ENCODE data around the gene BAG3. TPM values are rescaled to one million over a fixed set of nuclear protein-coding genes. Genes with fewer than 3 reads are reported as not detected.

Gene BAG3
- polyA plus RNA-seq, result 10 to 100 TPM in 2 of 4 donors, 1 to 10 TPM in 2; 6.5 to 15.3 (median 10.3) TPM
- long read RNA-seq, donor 1, partial matches to known transcripts, result 5 of 9 reads
- long read RNA-seq, donor 1, other reads (novel, unspliced or antisense), result 0 of 9 reads
- long read RNA-seq, donor 2, result 0 reads
- long read RNA-seq, donor 3, result 0 reads
- long read RNA-seq, donor 4, result 0 reads
- long read RNA-seq, donor 5, partial matches to known transcripts, result 0 of 1 reads
- long read RNA-seq, donor 5, other reads (novel, unspliced or antisense), result 0 of 1 reads
- long read RNA-seq, donor 6, result 0 reads
- long read RNA-seq, donor 7, result 0 reads
- long read RNA-seq, donor 8, partial matches to known transcripts, result 0 of 1 reads
- long read RNA-seq, donor 8, other reads (novel, unspliced or antisense), result 0 of 1 reads
- long read RNA-seq, donor 9, result 0 reads
- long read RNA-seq, donor 10, partial matches to known transcripts, result 0 of 3 reads
- long read RNA-seq, donor 10, other reads (novel, unspliced or antisense), result 0 of 3 reads

DNA sequence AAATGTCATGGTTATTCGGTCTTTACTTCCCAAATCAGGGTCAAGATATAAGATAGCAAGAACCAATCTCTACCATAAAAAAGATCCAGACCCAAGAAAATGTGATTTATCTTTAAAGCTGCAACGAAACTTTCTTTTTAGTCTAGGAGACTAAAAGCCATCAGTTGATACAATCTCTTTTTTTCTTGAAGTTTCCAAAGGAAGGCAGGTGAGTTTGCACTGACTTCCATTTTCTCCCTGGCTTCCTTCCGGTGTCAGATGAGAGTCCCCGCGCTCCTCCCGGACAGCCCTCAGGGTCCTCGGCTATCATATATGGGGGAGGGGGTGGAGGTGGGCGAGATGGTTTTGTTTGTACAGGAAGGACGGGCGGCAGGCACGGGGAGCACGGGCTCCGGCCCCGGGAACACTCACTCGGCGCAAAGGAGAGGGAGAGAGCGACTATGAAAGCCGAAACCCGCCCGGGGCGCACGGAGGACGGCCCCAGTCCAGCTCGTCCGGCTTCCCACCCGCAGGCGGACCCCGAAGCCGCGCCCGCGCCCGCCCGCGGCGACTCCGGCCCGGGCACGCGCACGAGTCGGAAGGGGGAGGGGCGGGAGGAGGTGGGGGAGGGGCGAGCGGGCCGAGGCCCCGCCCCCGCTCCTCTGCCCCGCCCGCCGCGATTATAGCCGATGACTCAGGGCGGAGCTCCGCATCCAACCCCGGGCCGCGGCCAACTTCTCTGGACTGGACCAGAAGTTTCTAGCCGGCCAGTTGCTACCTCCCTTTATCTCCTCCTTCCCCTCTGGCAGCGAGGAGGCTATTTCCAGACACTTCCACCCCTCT, at the start of gene BAG3:
TSS of gene BAG3 (plus strand) at position 689 of the 822 bp plus-strand sequence. CDS start 296 bp downstream, outside the sequence.
- DNase-seq (peak; percentile 82 to 87), FAIRE-seq (peak; percentile 36)
- WGBS, 3 donors, result 1% methylated on average over 42 to 60 of the region's 60 CpGs
- no peaks in the 10 kb centered on the region for H3K27me3 ChIP-seq (ENCODE audit: control insufficient read depth in 3 of 3, insufficient read depth in 3 of 3, low read length in 3 of 3)
- H3K4me3 ChIP-seq (ENCODE audit: low read depth in 1 of 3, low read length in 3 of 3), result peak within 1 kb of the TSS; percentile 89 to 99 (median 97)
- H3K27ac ChIP-seq (ENCODE audit: low read depth in 1 of 3, low read length in 2 of 3), result peak within 1 kb of the TSS; percentile 94 to 98 (median 95)
- peaks cover 0 to 16% (median 3%) of the 10 kb centered on the region in 3 donors for H3K4me1 ChIP-seq (ENCODE audit: control insufficient read depth in 3 of 3, insufficient read depth in 2 of 3, low read depth in 1 of 3, low read length in 2 of 3)
- peaks cover 0 to 7% (median 0%) of the 10 kb centered on the region in 3 donors for H3K36me3 ChIP-seq (ENCODE audit: control insufficient read depth in 3 of 3, insufficient read depth in 2 of 3, low read depth in 1 of 3, low read length in 3 of 3)
- peaks cover 0 to 3% of the 10 kb centered on the region in 2 donors for H3K9me3 ChIP-seq (ENCODE audit: control insufficient read depth in 2 of 2, insufficient read depth in 1 of 2, low read depth in 1 of 2, low read length in 1 of 2)

GRCh38 chr10:119602241-119603095, 48.7 kb upstream of the BAG3 start:
- FAIRE-seq, result no peak
- Histone ChIP-seq H3K27me3 (ENCODE audit: control insufficient read depth in 3 of 3, insufficient read depth in 3 of 3, low read length in 3 of 3) (no peaks in the 10 kb centered on the region), H3K4me3 (ENCODE audit: low read depth in 1 of 3, low read length in 3 of 3) (no peak overlapping the region), H3K27ac (ENCODE audit: low read depth in 1 of 3, low read length in 2 of 3) (no peak overlapping the region), H3K36me3 (ENCODE audit: control insufficient read depth in 3 of 3, insufficient read depth in 2 of 3, low read depth in 1 of 3, low read length in 3 of 3) (no peaks in the 10 kb centered on the region), H3K9me3 (ENCODE audit: control insufficient read depth in 2 of 2, insufficient read depth in 1 of 2, low read depth in 1 of 2, low read length in 1 of 2) (no peaks in the 10 kb centered on the region), H3K4me1 (ENCODE audit: control insufficient read depth in 3 of 3, insufficient read depth in 2 of 3, low read depth in 1 of 3, low read length in 2 of 3) (peaks cover 0 to 2% (median 0%) of the 10 kb centered on the region in 3 donors)
- DNase-seq, result peak in 1 of 2 donors; percentile 57
- WGBS, 3 donors, result 56 to 76% (median 67%) methylated on average over 2 of the region's 2 CpGs

GRCh38 chr10:119604468-119604867, 46.7 kb upstream of the BAG3 start:
- FAIRE-seq, result no peak
- Histone ChIP-seq H3K27me3 (ENCODE audit: control insufficient read depth in 3 of 3, insufficient read depth in 3 of 3, low read length in 3 of 3) (no peaks in the 10 kb centered on the region), H3K27ac (ENCODE audit: low read depth in 1 of 3, low read length in 2 of 3) (no peak overlapping the region), H3K4me3 (ENCODE audit: low read depth in 1 of 3, low read length in 3 of 3) (no peak overlapping the region), H3K36me3 (ENCODE audit: control insufficient read depth in 3 of 3, insufficient read depth in 2 of 3, low read depth in 1 of 3, low read length in 3 of 3) (no peaks in the 10 kb centered on the region), H3K4me1 (ENCODE audit: control insufficient read depth in 3 of 3, insufficient read depth in 2 of 3, low read depth in 1 of 3, low read length in 2 of 3) (no peaks in the 10 kb centered on the region), H3K9me3 (ENCODE audit: control insufficient read depth in 2 of 2, insufficient read depth in 1 of 2, low read depth in 1 of 2, low read length in 1 of 2) (no peaks in the 10 kb centered on the region)
- no peak for DNase-seq

GRCh38 chr10:119608316-119609155, 42.6 kb upstream of the BAG3 start:
- Histone ChIP-seq H3K4me3 (ENCODE audit: low read depth in 1 of 3, low read length in 3 of 3) (no peak overlapping the region), H3K27ac (ENCODE audit: low read depth in 1 of 3, low read length in 2 of 3) (no peak overlapping the region), H3K4me1 (ENCODE audit: control insufficient read depth in 3 of 3, insufficient read depth in 2 of 3, low read depth in 1 of 3, low read length in 2 of 3) (no peaks in the 10 kb centered on the region), H3K27me3 (ENCODE audit: control insufficient read depth in 3 of 3, insufficient read depth in 3 of 3, low read length in 3 of 3) (no peaks in the 10 kb centered on the region), H3K9me3 (ENCODE audit: control insufficient read depth in 2 of 2, insufficient read depth in 1 of 2, low read depth in 1 of 2, low read length in 1 of 2) (peaks cover 0 to 3% of the 10 kb centered on the region in 2 donors), H3K36me3 (ENCODE audit: control insufficient read depth in 3 of 3, insufficient read depth in 2 of 3, low read depth in 1 of 3, low read length in 3 of 3) (no peaks in the 10 kb centered on the region)
- WGBS, 3 donors, result 19 to 27% (median 20%) methylated on average over 14 to 15 of the region's 15 CpGs
- no peak for FAIRE-seq
- DNase-seq, result peak; percentile 55 to 60

- Histone ChIP-seq H3K27me3 (ENCODE audit: control insufficient read depth in 3 of 3, insufficient read depth in 3 of 3, low read length in 3 of 3) (no peaks in the 10 kb centered on the region), H3K9me3 (ENCODE audit: control insufficient read depth in 2 of 2, insufficient read depth in 1 of 2, low read depth in 1 of 2, low read length in 1 of 2) (peaks cover 0 to 3% of the 10 kb centered on the region in 2 donors), H3K27ac (ENCODE audit: low read depth in 1 of 3, low read length in 2 of 3) (no peak overlapping the region), H3K4me1 (ENCODE audit: control insufficient read depth in 3 of 3, insufficient read depth in 2 of 3, low read depth in 1 of 3, low read length in 2 of 3) (no peaks in the 10 kb centered on the region), H3K36me3 (ENCODE audit: control insufficient read depth in 3 of 3, insufficient read depth in 2 of 3, low read depth in 1 of 3, low read length in 3 of 3) (no peaks in the 10 kb centered on the region), H3K4me3 (ENCODE audit: low read depth in 1 of 3, low read length in 3 of 3) (no peak overlapping the region)
- FAIRE-seq (no peak), DNase-seq (no peak)
- WGBS, 3 donors, result 85 to 93% (median 88%) methylated on average over 4 of the region's 4 CpGs
These were observed 41.7 kb upstream of the BAG3 start for GRCh38 chr10:119609516-119609915.

DNA sequence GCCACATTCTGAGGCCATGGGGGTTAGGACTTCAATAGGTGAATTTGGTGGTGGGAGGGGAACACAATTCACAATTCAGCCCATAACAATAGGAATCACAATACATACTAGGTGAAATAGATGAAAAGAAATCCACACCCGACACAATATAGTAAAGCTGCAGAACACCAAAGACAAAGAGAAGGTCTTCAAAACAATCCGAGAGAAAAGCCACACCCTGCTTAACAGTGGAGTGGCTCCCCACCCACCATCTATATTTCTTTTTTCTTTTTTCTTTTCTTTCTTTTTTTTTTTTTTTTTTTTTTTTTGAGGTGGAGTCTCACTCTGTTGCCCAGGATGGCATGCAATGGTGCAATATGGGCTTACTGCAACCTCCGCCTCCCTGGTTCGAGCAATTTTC, 39.7 kb upstream of the BAG3 start:
- 70 to 79% (median 71%) methylated on average over 4 of the region's 4 CpGs for WGBS, 3 donors
- FAIRE-seq (no peak), DNase-seq (no peak)
- no peaks in the 10 kb centered on the region for H3K36me3 ChIP-seq (ENCODE audit: control insufficient read depth in 3 of 3, insufficient read depth in 2 of 3, low read depth in 1 of 3, low read length in 3 of 3)
- no peak overlapping the region for H3K4me3 ChIP-seq (ENCODE audit: low read depth in 1 of 3, low read length in 3 of 3)
- H3K27me3 ChIP-seq (ENCODE audit: control insufficient read depth in 3 of 3, insufficient read depth in 3 of 3, low read length in 3 of 3), result no peaks in the 10 kb centered on the region
- peaks cover 0 to 3% of the 10 kb centered on the region in 2 donors for H3K9me3 ChIP-seq (ENCODE audit: control insufficient read depth in 2 of 2, insufficient read depth in 1 of 2, low read depth in 1 of 2, low read length in 1 of 2)
- H3K27ac ChIP-seq (ENCODE audit: low read depth in 1 of 3, low read length in 2 of 3), result no peak overlapping the region
- H3K4me1 ChIP-seq (ENCODE audit: control insufficient read depth in 3 of 3, insufficient read depth in 2 of 3, low read depth in 1 of 3, low read length in 2 of 3), result no peaks in the 10 kb centered on the region

DNA sequence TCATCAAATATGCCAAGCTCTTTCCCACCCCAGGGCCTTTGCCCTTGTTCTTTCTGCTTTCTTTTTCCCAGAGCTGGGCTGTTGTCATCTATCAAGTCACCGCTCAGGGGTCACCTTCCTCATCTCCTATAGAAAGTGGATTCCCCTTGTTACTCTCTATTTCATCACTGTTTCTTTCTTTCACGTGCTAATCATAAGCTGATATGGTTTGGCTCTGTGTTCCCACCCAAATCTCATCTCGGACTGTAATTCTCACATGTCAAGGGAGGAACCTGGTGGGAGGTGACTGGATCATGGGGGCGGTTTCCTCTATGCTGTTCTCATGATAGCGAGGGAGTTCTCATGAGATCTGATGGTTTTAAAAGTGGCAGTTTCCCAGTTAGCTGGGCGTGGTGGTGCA, 37.4 kb upstream of the BAG3 start:
- 83 to 90% (median 89%) methylated on average over 6 of the region's 6 CpGs for WGBS, 3 donors
- Histone ChIP-seq H3K4me1 (ENCODE audit: control insufficient read depth in 3 of 3, insufficient read depth in 2 of 3, low read depth in 1 of 3, low read length in 2 of 3) (no peaks in the 10 kb centered on the region), H3K4me3 (ENCODE audit: low read depth in 1 of 3, low read length in 3 of 3) (no peak overlapping the region), H3K36me3 (ENCODE audit: control insufficient read depth in 3 of 3, insufficient read depth in 2 of 3, low read depth in 1 of 3, low read length in 3 of 3) (no peaks in the 10 kb centered on the region), H3K9me3 (ENCODE audit: control insufficient read depth in 2 of 2, insufficient read depth in 1 of 2, low read depth in 1 of 2, low read length in 1 of 2) (peaks cover 0 to 3% of the 10 kb centered on the region in 2 donors), H3K27ac (ENCODE audit: low read depth in 1 of 3, low read length in 2 of 3) (no peak overlapping the region), H3K27me3 (ENCODE audit: control insufficient read depth in 3 of 3, insufficient read depth in 3 of 3, low read length in 3 of 3) (no peaks in the 10 kb centered on the region)
- FAIRE-seq (no peak), DNase-seq (no peak)
